NCI-H345 treated with DMSO at 0.1 percent for 48 hours (cell line): Measurements from ENCODE around the gene ZNF487.
"Not testable (repeated sequence)": the region's sequence is repeated elsewhere in the genome, so short reads cannot be mapped to it uniquely, and the experiment has no call there.

Source experiments
- DNase-seq: peaks from one replicate; lab custom pipeline; 2025; ENCODE audit not compliant: unreplicated experiment; lab: John Stamatoyannopoulos, UW

The ZNF487 gene

DNA sequence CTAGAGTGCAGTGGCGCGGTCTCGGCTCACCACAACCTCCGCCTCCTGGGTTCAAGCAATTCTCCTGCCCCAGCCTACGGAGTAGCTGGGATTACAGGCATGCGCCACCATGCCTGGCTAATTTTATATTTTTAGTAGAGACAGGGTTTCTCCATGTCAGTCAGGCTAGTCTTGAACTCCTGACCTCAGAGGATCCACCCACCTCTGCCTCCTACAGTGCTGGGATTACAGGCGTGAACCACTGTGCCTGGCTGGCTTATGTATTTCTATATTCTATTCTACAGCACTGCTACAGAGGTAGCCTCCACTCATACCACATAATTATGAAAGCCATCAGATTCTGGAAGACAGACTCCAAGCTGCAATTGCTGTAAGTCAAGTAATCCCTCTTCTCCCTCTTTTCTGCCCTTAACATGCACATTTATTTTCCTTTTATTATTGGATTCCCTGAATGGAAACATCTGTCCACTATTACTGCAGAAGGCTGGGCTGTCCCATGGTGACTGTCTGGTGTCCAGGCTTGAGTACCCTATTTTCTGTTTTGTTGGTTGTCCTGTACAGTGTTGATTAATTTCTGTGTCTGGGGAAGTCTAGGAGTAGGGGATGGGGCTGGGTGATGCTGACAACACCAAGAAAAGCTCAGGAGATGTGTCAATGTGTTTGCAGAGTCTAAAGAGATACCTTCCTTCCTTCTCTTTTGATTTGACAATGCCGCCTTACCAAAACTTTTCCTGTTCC, 5.8 kb upstream of the ZNF487 start:
- no peak for DNase-seq

GRCh38 chr10:43437141-43437870, 395 bp downstream of the ZNF487 start:
- no peak for DNase-seq

- DNase-seq, result no peak
Observed at GRCh38 chr10:43440463-43441134, 3.7 kb downstream of the ZNF487 start.

DNA sequence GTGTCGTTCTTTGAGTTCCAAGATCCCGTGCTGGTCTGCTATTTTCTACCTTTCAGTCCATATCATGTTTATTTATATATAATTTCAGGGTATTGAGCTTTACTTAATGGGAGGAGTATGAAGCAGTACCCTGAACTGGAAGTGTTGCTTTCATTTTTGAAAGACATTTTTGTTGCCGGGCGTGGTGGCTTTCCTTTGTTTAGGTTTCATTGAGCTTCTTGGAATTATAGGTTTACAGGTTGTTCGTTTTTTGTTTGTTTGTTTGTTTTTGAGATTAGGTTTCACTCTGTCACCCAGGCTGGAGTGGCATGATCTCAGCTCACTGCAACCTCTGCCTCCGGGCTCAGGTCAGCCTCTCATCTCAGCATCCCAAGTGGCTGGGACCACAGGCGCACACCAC, 7.4 kb downstream of the ZNF487 start:
- no peak for DNase-seq

DNA sequence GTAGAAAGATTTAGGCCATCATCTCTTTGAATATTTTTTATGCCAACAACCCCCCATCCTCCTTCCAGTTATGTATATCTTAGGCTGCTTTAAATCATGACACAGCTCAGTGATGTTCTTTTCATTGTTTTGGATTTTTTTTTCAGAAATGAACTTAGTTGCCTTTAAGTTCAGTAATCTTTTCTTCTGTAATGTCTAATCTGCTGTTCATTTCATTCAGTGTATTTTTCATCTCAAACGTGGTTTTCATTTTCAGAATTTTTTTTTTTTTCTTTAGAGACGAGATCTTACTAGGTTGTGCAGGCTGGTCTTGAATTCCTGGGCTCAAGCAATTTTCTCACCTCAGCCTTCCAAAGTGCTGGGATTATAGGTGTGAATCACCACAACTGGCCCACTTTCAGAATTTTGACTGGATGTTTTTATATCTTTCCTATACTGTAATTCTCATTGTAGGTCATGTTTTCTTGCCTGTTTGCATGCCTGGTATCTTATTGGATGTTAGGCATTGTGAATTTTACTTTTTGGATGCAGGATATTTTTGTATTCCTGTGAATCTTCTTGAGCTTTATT, 8.1 kb downstream of the ZNF487 start:
- DNase-seq, result no peak

- DNase-seq, result not testable (repeated sequence)
Observed at GRCh38 chr10:43446219-43447017, 9.5 kb downstream of the ZNF487 start.

- no peak for DNase-seq
Observed at GRCh38 chr10:43448742-43449141, 11.8 kb downstream of the ZNF487 start.

GRCh38 chr10:43452356-43452914, 15.5 kb downstream of the ZNF487 start:
- no peak for DNase-seq

DNA sequence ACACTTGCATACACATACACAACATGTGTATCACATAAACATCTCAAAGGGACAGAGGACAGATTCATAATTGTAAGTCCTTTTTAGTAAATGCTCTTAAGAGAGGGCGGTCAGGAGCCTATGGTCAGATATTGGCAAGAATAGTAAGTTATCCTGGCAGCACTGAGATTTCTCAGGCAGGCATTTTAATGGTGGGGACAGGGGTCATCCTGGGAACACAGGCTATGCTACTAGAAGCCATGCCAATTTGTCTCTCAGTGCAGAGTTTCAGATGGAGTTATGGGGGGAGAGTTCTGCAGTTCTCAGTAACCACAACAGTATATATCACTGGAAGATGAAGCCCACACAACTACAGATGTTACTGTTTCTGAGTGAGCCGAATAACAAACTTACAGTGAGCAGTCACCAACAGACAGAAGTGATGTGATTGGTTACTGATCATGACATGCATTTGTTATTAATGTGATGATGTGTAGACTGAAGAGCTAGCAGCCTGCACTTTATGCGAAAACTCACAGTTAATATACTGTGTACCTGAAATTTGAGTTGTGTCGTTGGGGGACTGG, 16.4 kb downstream of the ZNF487 start:
- no peak for DNase-seq

DNA sequence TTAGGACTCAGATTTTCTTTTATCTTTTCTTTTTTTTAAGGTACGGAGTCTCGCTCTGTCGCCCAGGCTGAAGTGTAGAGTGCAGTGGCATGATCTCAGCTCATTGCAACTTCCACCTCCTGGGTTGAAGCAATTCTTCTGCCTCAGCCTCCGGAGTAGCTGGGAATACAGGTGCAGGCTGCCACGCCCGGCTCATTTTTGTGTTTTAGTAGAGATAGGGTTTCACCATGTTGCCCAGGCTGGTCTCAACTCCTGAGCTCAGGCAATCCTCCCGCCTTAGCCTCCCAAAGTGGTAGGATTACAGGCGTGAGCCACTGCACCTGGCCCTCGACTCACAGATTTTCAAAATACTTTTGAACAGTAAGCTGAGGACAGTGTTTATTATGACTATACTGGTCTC, 17.1 kb downstream of the ZNF487 start:
- DNase-seq, result not testable (repeated sequence)

- DNase-seq, result not testable (repeated sequence)
Observed at GRCh38 chr10:43456561-43456960, 19.6 kb downstream of the ZNF487 start.

GRCh38 chr10:43458227-43458626, 21.3 kb downstream of the ZNF487 start:
- DNase-seq, result no peak

- peak; percentile 37 for DNase-seq
Observed at GRCh38 chr10:43461950-43462349, 25.0 kb downstream of the ZNF487 start.

- DNase-seq, result not testable (repeated sequence)
Observed at GRCh38 chr10:43465086-43465735, 28.3 kb downstream of the ZNF487 start.

DNA sequence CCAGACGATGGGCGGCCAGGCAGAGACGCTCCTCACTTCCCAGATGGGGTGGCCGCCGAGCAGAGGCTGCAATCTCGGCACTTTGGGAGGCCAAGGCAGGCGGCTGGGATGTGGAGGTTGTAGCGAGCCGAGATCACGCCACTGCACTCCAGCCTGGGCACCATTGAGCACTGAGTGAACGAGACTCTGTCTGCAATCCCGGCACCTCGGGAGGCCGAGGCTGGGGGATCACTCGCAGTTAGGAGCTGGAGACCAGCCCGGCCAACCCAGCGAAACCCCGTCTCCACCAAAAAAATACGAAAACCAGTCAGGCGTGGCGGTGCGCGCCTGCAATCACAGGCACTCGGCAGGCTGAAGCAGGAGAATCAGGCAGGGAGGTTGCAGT, 28.8 kb downstream of the ZNF487 start:
- DNase-seq, result not testable (repeated sequence)

DNA sequence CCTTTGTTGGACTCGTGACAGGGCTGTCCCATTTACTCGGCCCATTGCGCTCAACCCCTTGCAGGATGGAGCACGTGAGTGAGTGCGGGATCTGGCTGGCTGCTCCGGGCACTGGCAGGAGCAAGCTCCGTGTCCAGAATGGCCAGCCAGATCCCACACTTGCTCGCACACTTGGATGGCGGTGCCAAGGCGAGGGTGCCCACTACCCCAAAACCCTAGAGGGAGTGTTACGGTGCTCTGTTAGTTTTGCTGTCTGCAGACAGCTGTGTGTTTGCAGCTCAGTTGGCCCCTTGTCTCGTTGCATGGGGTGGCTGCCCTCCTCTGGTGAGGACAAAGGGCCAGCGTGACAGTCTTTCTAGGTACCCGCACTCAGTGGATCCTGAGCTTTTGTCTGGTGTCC, 34.2 kb downstream of the ZNF487 start:
- DNase-seq, result no peak

GRCh38 chr10:43471935-43472720, 35.2 kb downstream of the ZNF487 start:
- DNase-seq, result no peak

- no peak for DNase-seq
Observed at GRCh38 chr10:43479275-43479674, 42.4 kb downstream of the ZNF487 start.
